SK-N-SH (cell line): ENCODE measurements around the gene GNB5. TPM values are rescaled to one million over a fixed set of nuclear protein-coding genes. Genes with fewer than 3 reads are reported as not detected.

Experiments used
- CTCF ChIA-PET: fragments of 300-600, 350-600 bp; formaldehyde crosslinking; extraction: SDS; loops from one replicate; lab custom pipeline; 2021; lab: Yijun Ruan, JAX
- POLR2A ChIA-PET: fragments of 350-600 bp; sonication (Branson Sonifier 250); formaldehyde crosslinking; extraction: SDS; loops from one replicate; lab custom pipeline; 2020; ENCODE audit warnings: antibody characterized with exemption, inconsistent platforms; lab: Yijun Ruan, JAX
- DNase-seq: peaks from one replicate; pipeline ENCODE4 v3.0.0; 2012
- H2AFZ ChIP-seq: fragments of 200-600 bp; sonication (generic); 2 replicates; pipeline ENCODE4 v1.8.1; 2016; ENCODE audit warnings: antibody characterized with exemption, mild to moderate bottlenecking, low read depth
- H3F3A ChIP-seq: fragments of 200-600 bp; sonication (generic); replicated peaks from 2 replicates; pipeline ENCODE3; 2016; ENCODE audit warnings: antibody characterized with exemption, mild to moderate bottlenecking; ENCODE audit not compliant: insufficient read depth
- H3K27ac ChIP-seq, 2 experiments: fragments of 200-500 bp in 1 of 2; fragments of 200-600 bp in 1 of 2; sonication (Bioruptor generic) in 1 of 2; sonication (generic), shearing (Covaris generic) in 1 of 2; 2 replicates each; pipeline versions ENCODE4 v1.5.1 to v1.6.1; 2014 to 2016; ENCODE audit warnings: low read depth in 2 of 2, inconsistent platforms in 1 of 2, low read length in 1 of 2, mild to moderate bottlenecking in 1 of 2, mixed read lengths in 1 of 2
- H3K27me3 ChIP-seq: fragments of 200-600 bp; sonication (generic), shearing (Covaris generic); 2 replicates; pipeline ENCODE4 v1.6.1; 2016; ENCODE audit warnings: mixed run types; ENCODE audit not compliant: insufficient read depth
- H3K36me3 ChIP-seq, 2 experiments: fragments of 200-500 bp in 1 of 2; fragments of 200-600 bp in 1 of 2; sonication (Bioruptor generic) in 1 of 2; sonication (generic) in 1 of 2; replicated peaks in 1 of 2; 2 replicates each; pipeline versions ENCODE3 to v1.5.1; 2014 to 2016; ENCODE audit warnings: low read length in 1 of 2, mild to moderate bottlenecking in 1 of 2; ENCODE audit not compliant: insufficient read depth in 2 of 2, control insufficient read depth in 1 of 2
- H3K4me1 ChIP-seq, 2 experiments: fragments of 200-500 bp in 1 of 2; fragments of 200-600 bp in 1 of 2; sonication (Bioruptor generic) in 1 of 2; sonication (generic), shearing (Covaris generic) in 1 of 2; 2 replicates each; pipeline versions ENCODE4 v1.5.1 to v1.6.1; 2014 to 2016; ENCODE audit warnings: low read depth in 1 of 2, low read length in 1 of 2, mixed run types in 1 of 2; ENCODE audit not compliant: insufficient read depth in 2 of 2, control insufficient read depth in 1 of 2
- H3K4me2 ChIP-seq: fragments of 200-600 bp; sonication (generic), shearing (Covaris generic); 2 replicates; pipeline ENCODE4 v1.6.1; 2017; ENCODE audit warnings: mixed run types
- H3K4me3 ChIP-seq, 2 experiments: fragments of 200-500 bp in 1 of 2; fragments of 200-600 bp in 1 of 2; sonication (Bioruptor generic) in 1 of 2; sonication (generic), shearing (Covaris generic) in 1 of 2; 2 replicates each; pipeline versions ENCODE4 v1.5.1 to v1.8.1; 2014 to 2016; ENCODE audit warnings: low read depth in 2 of 2, inconsistent platforms in 1 of 2, low read length in 1 of 2, mild to moderate bottlenecking in 1 of 2, mixed read lengths in 1 of 2, moderate library complexity in 1 of 2
- H3K79me2 ChIP-seq: fragments of 200-600 bp; sonication (generic); 2 replicates; pipeline ENCODE4 v1.8.1; 2017; ENCODE audit warnings: mild to moderate bottlenecking; ENCODE audit not compliant: insufficient read depth
- H3K9ac ChIP-seq: fragments of 200-600 bp; sonication (generic); 2 replicates; pipeline ENCODE4 v1.6.1; 2017; ENCODE audit warnings: mixed run types
- H3K9me2 ChIP-seq: fragments of 200-600 bp; sonication (generic); 2 replicates; pipeline ENCODE4 v1.6.1; 2017; ENCODE audit warnings: mixed run types
- H3K9me3 ChIP-seq: fragments of 200-600 bp; sonication (generic); 2 replicates; pipeline ENCODE4 v1.6.1; 2017; ENCODE audit warnings: mixed run types, mild to moderate bottlenecking, moderate library complexity
- H4K20me1 ChIP-seq: fragments of 200-600 bp; sonication (generic); 2 replicates; pipeline ENCODE4 v1.6.1; 2017; ENCODE audit warnings: mild to moderate bottlenecking, mixed run types; ENCODE audit not compliant: insufficient read depth
- CHD2 ChIP-seq: fragments of 150-350 bp; IDR thresholded peaks from 2 replicates; pipeline ENCODE4 v1.6.1; 2018; ENCODE audit warnings: low read length; ENCODE audit not compliant: partially characterized antibody
- EP300 ChIP-seq, 2 experiments: IDR thresholded peaks; 2 replicates each; pipeline versions ENCODE4 v1.4.0 to v1.6.1; 2012; ENCODE audit warnings: borderline replicate concordance in 1 of 2, low read depth in 1 of 2, low read length in 1 of 2
- EZH2phosphoT487 ChIP-seq: fragments of 200-600 bp; sonication (generic); IDR thresholded peaks from 2 replicates; pipeline ENCODE4 v1.6.1; 2017; ENCODE audit warnings: low read depth, mixed run types, mild to moderate bottlenecking, antibody characterized with exemption, moderate library complexity, borderline replicate concordance
- FOXJ3 ChIP-seq: sonication (generic); formaldehyde crosslinking; IDR thresholded peaks from 2 replicates; pipeline ENCODE4 v1.5.1; 2020; ENCODE audit warnings: mild to moderate bottlenecking, missing genetic modification reagents
- FOXM1 ChIP-seq: IDR thresholded peaks from 2 replicates; pipeline ENCODE4 v1.4.0; 2012; ENCODE audit warnings: low read depth, mild to moderate bottlenecking
- GABPA ChIP-seq: IDR thresholded peaks from 2 replicates; pipeline ENCODE4 v1.4.0; 2012; ENCODE audit warnings: low read depth, mild to moderate bottlenecking
- GATA2 ChIP-seq: sonication (generic); formaldehyde crosslinking; IDR thresholded peaks from 2 replicates; pipeline ENCODE4 v1.5.0; 2020; ENCODE audit warnings: mild to moderate bottlenecking, missing genetic modification reagents
- JUND ChIP-seq: IDR thresholded peaks from 2 replicates; pipeline ENCODE4 v1.4.0; 2012
- MEF2A ChIP-seq: IDR thresholded peaks from 2 replicates; pipeline ENCODE4 v1.4.0; 2012; ENCODE audit warnings: low read depth, borderline replicate concordance
- MXI1 ChIP-seq: IDR thresholded peaks from 2 replicates; pipeline ENCODE4 v1.6.1; 2012; ENCODE audit warnings: mild to moderate bottlenecking, low read depth, low read length, improper control_type of control experiment
- NFIC ChIP-seq: IDR thresholded peaks from 2 replicates; pipeline ENCODE4 v1.4.0; 2012; ENCODE audit warnings: borderline replicate concordance
- POLR2AphosphoS5 ChIP-seq: IDR thresholded peaks from 2 replicates; pipeline ENCODE4 v1.6.1; 2012; ENCODE audit warnings: low read depth, low read length
- RAD21 ChIP-seq: IDR thresholded peaks from 2 replicates; pipeline ENCODE4 v1.6.1; 2012; ENCODE audit warnings: mild to moderate bottlenecking, low read length
- RCOR1 ChIP-seq: fragments of 150-350 bp; IDR thresholded peaks from 2 replicates; pipeline ENCODE4 v1.6.1; 2017; ENCODE audit warnings: antibody characterized with exemption, low read length
- RFX5 ChIP-seq: IDR thresholded peaks from 2 replicates; pipeline ENCODE4 v1.6.1; 2012; ENCODE audit warnings: mild to moderate bottlenecking, improper control_type of control experiment, low read length
- RXRA ChIP-seq: IDR thresholded peaks from 2 replicates; pipeline ENCODE4 v1.4.0; 2012; ENCODE audit warnings: low read depth, mild to moderate bottlenecking, borderline replicate concordance
- SMC3 ChIP-seq: IDR thresholded peaks from 2 replicates; pipeline ENCODE4 v1.6.1; 2012; ENCODE audit warnings: low read depth, low read length, improper control_type of control experiment
- TAF1 ChIP-seq: IDR thresholded peaks from 2 replicates; pipeline ENCODE4 v1.6.1; 2012; ENCODE audit warnings: low read depth, mild to moderate bottlenecking, low read length, moderate library complexity, borderline replicate concordance
- TCF12 ChIP-seq: IDR thresholded peaks from 2 replicates; pipeline ENCODE4 v1.4.0; 2012
- TEAD4 ChIP-seq: IDR thresholded peaks from 2 replicates; pipeline ENCODE4 v1.4.0; 2012; ENCODE audit warnings: mild to moderate bottlenecking, borderline replicate concordance; ENCODE audit not compliant: insufficient read depth
- WGBS: methylation state at CpG from one replicate; pipeline ENCODE4 v1.1.6; 2017; ENCODE audit warnings: low lambda C conversion rate; 5-methylcytosine and 5-hydroxymethylcytosine counted together
- polyA plus RNA-seq, 3 experiments: library from polyadenylated mRNA; depleted of rRNA; stranded (reverse); fragments of >200 nt; gene quantifications; 2 replicates each; pipeline ENCODE4 v1.2.3, GENCODE V29; 2012
- TF ChIP-seq, protein P1 (sequence below): IDR thresholded peaks from 2 replicates; pipeline ENCODE4 v1.4.0; 2012; ENCODE audit warnings: low read depth, borderline replicate concordance
- TF ChIP-seq, protein P2 (sequence below): IDR thresholded peaks from 2 replicates; pipeline ENCODE4 v1.4.0; 2012; ENCODE audit warnings: low read depth
- TF ChIP-seq, protein P3 (sequence below): IDR thresholded peaks from 2 replicates; pipeline ENCODE4 v1.6.1; 2012; ENCODE audit warnings: mild to moderate bottlenecking, low read depth, low read length, moderate library complexity
- TF ChIP-seq, protein P4 (sequence below): IDR thresholded peaks from 2 replicates; pipeline ENCODE4; 2012
- TF ChIP-seq, protein P5 (sequence below): fragments of 150-350 bp; IDR thresholded peaks from 2 replicates; pipeline ENCODE4 v1.6.1; 2017; ENCODE audit warnings: antibody characterized with exemption, low read length, low read depth, borderline replicate concordance

GNB5 gene
- polyA plus RNA-seq, 1 of the 3 experiments (the other 2 are of a cell fraction), result 73.7 TPM

DNA sequence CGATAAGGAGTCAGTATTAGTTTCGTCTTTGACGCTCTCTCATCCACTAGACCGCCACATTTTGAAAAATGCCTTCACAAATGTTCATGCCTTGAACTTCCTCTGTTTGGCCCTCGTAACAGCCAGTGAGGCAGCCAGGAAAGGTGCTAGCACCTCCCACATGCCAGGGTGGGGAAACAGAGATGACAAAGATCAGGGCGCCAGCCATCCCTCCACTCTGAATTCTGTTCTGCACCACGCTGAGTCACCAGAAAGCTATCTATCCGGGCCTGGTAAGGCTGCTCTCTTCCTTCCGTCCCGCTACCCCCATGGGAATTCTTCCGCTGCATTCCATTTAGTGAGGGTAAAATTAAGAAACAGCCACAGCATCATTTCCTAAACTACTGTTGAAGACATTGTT lies 47.3 kb downstream of the GNB5 start (continued):
- no peak for TF ChIP-seq CHD2
- TF ChIP-seq EZH2phosphoT487, result no peak
- TF ChIP-seq, protein P1, sequence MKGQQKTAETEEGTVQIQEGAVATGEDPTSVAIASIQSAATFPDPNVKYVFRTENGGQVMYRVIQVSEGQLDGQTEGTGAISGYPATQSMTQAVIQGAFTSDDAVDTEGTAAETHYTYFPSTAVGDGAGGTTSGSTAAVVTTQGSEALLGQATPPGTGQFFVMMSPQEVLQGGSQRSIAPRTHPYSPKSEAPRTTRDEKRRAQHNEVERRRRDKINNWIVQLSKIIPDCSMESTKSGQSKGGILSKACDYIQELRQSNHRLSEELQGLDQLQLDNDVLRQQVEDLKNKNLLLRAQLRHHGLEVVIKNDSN, result no peak; the same call in 1 of the 2 replicates
- peak; percentile 93 for TF ChIP-seq TEAD4
- 0 out of 2 replicates have a peak, but pooled peaks have one; percentile 18 for TF ChIP-seq RXRA
- 0 out of 2 replicates have a peak, but pooled peaks have one; percentile 33 for TF ChIP-seq TAF1
- TF ChIP-seq FOXJ3, result no peak
- peak; percentile 91 for TF ChIP-seq TCF12
- no peak for TF ChIP-seq SMC3
- peak; percentile 64 for TF ChIP-seq NFIC
- no peak for TF ChIP-seq RAD21
- no peak for TF ChIP-seq RFX5
- TF ChIP-seq POLR2AphosphoS5, result peak; percentile 45; the same call in 1 of the 2 replicates
- peak; percentile 91 for TF ChIP-seq JUND
- peak; percentile 36; the same call in 1 of the 2 replicates for TF ChIP-seq GABPA
- no peak for TF ChIP-seq GATA2 (CRISPR knock-in tag)
- peak in 1 of 2 experiments; percentile 84; a peak in 2 of 4 replicates for TF ChIP-seq EP300 (IDR thresholded peaks at IDR 0.05; ENCODE audit: borderline replicate concordance in 1 of 2, low read depth in 1 of 2, low read length in 1 of 2)
- TF ChIP-seq, protein P2, sequence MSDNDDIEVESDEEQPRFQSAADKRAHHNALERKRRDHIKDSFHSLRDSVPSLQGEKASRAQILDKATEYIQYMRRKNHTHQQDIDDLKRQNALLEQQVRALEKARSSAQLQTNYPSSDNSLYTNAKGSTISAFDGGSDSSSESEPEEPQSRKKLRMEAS, result peak; percentile 88
- peak; percentile 95 for TF ChIP-seq FOXM1
- peak; percentile 26; the same call in 1 of the 2 replicates for TF ChIP-seq MEF2A
- no peak for TF ChIP-seq RCOR1

DNA sequence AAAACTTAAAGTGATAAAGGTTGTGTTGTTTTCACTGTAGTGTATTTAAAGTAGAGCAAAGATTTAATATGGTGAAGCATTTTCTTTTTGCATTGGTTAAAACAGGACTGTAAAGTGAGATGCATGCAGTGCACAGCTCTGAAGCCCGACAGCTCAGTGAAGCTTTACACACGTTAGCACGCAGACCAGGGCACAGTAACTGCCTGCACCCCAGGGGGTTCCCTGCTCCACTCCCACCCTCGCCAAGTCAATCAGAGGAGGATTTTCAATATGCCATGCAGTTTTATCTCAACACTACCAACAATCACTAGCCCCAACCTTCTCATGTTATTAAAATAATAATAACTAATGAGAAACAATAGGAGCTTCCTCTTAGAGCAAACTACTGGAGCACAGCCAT lies 50.5 kb downstream of the GNB5 start:
- Histone ChIP-seq H3K36me3 (peaks cover 11 to 16% of the 10 kb centered on the region in 2 experiments), H3K9me3 (no peaks in the 10 kb centered on the region), H3K79me2 (0 out of 2 replicates have a peak, but pooled peaks cover 9% of the 10 kb centered on the region), H3K4me1 (peaks cover 19 to 28% of the 10 kb centered on the region in 2 experiments), H3K4me3 (no peak overlapping the region), H3F3A (peaks cover 40% of the 10 kb centered on the region), H3K27ac (peak overlapping the region in 1 of 2 experiments; percentile 28; a peak in 1 of 4 replicates), H3K9ac (no peak overlapping the region), H4K20me1 (no peaks in the 10 kb centered on the region), H3K9me2 (no peaks in the 10 kb centered on the region), H3K4me2 (no peak overlapping the region), H2AFZ (no peak overlapping the region), H3K27me3 (no peaks in the 10 kb centered on the region)
- ChIA-PET POLR2A (no interaction called here), CTCF (interaction anchor here (0.8 to 1.6 kb wide), 9 partner anchors 9 to 254 kb away, joined by 3 to 7 read pairs (median 3); no protein-coding TSS in a partner anchor)
- TF ChIP-seq, protein P3, sequence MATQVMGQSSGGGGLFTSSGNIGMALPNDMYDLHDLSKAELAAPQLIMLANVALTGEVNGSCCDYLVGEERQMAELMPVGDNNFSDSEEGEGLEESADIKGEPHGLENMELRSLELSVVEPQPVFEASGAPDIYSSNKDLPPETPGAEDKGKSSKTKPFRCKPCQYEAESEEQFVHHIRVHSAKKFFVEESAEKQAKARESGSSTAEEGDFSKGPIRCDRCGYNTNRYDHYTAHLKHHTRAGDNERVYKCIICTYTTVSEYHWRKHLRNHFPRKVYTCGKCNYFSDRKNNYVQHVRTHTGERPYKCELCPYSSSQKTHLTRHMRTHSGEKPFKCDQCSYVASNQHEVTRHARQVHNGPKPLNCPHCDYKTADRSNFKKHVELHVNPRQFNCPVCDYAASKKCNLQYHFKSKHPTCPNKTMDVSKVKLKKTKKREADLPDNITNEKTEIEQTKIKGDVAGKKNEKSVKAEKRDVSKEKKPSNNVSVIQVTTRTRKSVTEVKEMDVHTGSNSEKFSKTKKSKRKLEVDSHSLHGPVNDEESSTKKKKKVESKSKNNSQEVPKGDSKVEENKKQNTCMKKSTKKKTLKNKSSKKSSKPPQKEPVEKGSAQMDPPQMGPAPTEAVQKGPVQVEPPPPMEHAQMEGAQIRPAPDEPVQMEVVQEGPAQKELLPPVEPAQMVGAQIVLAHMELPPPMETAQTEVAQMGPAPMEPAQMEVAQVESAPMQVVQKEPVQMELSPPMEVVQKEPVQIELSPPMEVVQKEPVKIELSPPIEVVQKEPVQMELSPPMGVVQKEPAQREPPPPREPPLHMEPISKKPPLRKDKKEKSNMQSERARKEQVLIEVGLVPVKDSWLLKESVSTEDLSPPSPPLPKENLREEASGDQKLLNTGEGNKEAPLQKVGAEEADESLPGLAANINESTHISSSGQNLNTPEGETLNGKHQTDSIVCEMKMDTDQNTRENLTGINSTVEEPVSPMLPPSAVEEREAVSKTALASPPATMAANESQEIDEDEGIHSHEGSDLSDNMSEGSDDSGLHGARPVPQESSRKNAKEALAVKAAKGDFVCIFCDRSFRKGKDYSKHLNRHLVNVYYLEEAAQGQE, result no peak
- TF ChIP-seq, protein P2, result no peak
- TF ChIP-seq, protein P4, sequence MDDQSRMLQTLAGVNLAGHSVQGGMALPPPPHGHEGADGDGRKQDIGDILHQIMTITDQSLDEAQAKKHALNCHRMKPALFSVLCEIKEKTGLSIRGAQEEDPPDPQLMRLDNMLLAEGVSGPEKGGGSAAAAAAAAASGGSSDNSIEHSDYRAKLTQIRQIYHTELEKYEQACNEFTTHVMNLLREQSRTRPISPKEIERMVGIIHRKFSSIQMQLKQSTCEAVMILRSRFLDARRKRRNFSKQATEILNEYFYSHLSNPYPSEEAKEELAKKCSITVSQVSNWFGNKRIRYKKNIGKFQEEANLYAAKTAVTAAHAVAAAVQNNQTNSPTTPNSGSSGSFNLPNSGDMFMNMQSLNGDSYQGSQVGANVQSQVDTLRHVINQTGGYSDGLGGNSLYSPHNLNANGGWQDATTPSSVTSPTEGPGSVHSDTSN, result no peak
- TF ChIP-seq TEAD4 (no peak), JUND (no peak), FOXM1 (no peak), MXI1 (no peak), EZH2phosphoT487 (no peak), POLR2AphosphoS5 (no peak), GABPA (no peak), GATA2 (CRISPR knock-in tag) (no peak), SMC3 (no peak), RXRA (no peak)
- TF ChIP-seq, protein P5, sequence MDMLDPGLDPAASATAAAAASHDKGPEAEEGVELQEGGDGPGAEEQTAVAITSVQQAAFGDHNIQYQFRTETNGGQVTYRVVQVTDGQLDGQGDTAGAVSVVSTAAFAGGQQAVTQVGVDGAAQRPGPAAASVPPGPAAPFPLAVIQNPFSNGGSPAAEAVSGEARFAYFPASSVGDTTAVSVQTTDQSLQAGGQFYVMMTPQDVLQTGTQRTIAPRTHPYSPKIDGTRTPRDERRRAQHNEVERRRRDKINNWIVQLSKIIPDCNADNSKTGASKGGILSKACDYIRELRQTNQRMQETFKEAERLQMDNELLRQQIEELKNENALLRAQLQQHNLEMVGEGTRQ, result no peak
- WGBS, result 93% methylated on average over 4 of the region's 4 CpGs
- no peak for DNase-seq
